Urothelium cell line (cell line): Measurements from ENCODE around the gene ASCL2.
"Not testable (repeated sequence)": the region's sequence is repeated elsewhere in the genome, so short reads cannot be mapped to it uniquely, and the experiment has no call there.

Experiments used
- DNase-seq: peaks from one replicate; pipeline ENCODE4 v3.0.0; 2011; ENCODE audit warnings: low spot score, mixed read lengths
- FAIRE-seq: peaks from 2 replicates; lab custom pipeline; 2011; peaks lifted over from hg19 to GRCh38; lab: Jason Lieb, UNC

ASCL2 gene

GRCh38 chr11:2298795-2299761 lies 28.7 kb upstream of the ASCL2 start:
- DNase-seq (no peak), FAIRE-seq (no peak)

GRCh38 chr11:2298131-2298794 lies 27.9 kb upstream of the ASCL2 start:
- FAIRE-seq, result no peak
- DNase-seq, result no peak

- no peak for DNase-seq
- FAIRE-seq, result no peak
These were observed 27.2 kb upstream of the ASCL2 start for GRCh38 chr11:2297623-2298030.

GRCh38 chr11:2296913-2297622 lies 26.7 kb upstream of the ASCL2 start:
- no peak for DNase-seq
- no peak for FAIRE-seq

GRCh38 chr11:2295971-2296912 lies 25.9 kb upstream of the ASCL2 start:
- FAIRE-seq (no peak), DNase-seq (no peak)

GRCh38 chr11:2294926-2295290 lies 24.5 kb upstream of the ASCL2 start:
- FAIRE-seq (no peak), DNase-seq (no peak)

- DNase-seq (no peak), FAIRE-seq (no peak)
These were observed 23.9 kb upstream of the ASCL2 start for GRCh38 chr11:2293984-2294925.

GRCh38 chr11:2293531-2293971 lies 23.2 kb upstream of the ASCL2 start:
- DNase-seq, result no peak
- FAIRE-seq, result no peak

- FAIRE-seq, result no peak
These were observed 20.0 kb upstream of the ASCL2 start for GRCh38 chr11:2290351-2290841.

GRCh38 chr11:2289859-2290258 lies 19.5 kb upstream of the ASCL2 start:
- FAIRE-seq, result no peak
- DNase-seq, result no peak

More at GRCh38 chr11:2290351-2290841, 20.0 kb upstream of the ASCL2 start:
- DNase-seq, result no peak

- DNase-seq (no peak), FAIRE-seq (no peak)
These were observed 19.0 kb upstream of the ASCL2 start for GRCh38 chr11:2289350-2289749.

- no peak for DNase-seq
- FAIRE-seq, result no peak
These were observed 16.7 kb upstream of the ASCL2 start for GRCh38 chr11:2287091-2287490.

GRCh38 chr11:2286350-2286749 lies 16.0 kb upstream of the ASCL2 start:
- not testable (repeated sequence) for FAIRE-seq, DNase-seq

GRCh38 chr11:2280208-2280607 lies 9.8 kb upstream of the ASCL2 start:
- FAIRE-seq (no peak), DNase-seq (no peak)

GRCh38 chr11:2277933-2278523 lies 7.6 kb upstream of the ASCL2 start:
- no peak for FAIRE-seq

GRCh38 chr11:2277008-2277346 lies 6.6 kb upstream of the ASCL2 start:
- FAIRE-seq, result no peak
- no peak for DNase-seq

More at GRCh38 chr11:2277933-2278523, 7.6 kb upstream of the ASCL2 start:
- no peak for DNase-seq

- DNase-seq (no peak), FAIRE-seq (no peak)
These were observed 6.1 kb upstream of the ASCL2 start for GRCh38 chr11:2276280-2277007.
